PC-9 (cell line): ENCODE data around the gene TBCA.

ENCODE experiments used
- EZH2 ChIP-seq: fragments of 200-600 bp; sonication (generic); IDR thresholded peaks from 2 replicates; pipeline ENCODE4 v1.8.0; 2017; ENCODE audit warnings: antibody characterized with exemption, low read depth
- TF ChIP-seq, protein P1 (sequence below): fragments of 200-600 bp; sonication (generic); conservative IDR thresholded peaks from 2 replicates; pipeline ENCODE4 v1.6.1; 2017; ENCODE audit warnings: mixed run types, antibody characterized with exemption, mild to moderate bottlenecking, moderate library complexity

DNA sequence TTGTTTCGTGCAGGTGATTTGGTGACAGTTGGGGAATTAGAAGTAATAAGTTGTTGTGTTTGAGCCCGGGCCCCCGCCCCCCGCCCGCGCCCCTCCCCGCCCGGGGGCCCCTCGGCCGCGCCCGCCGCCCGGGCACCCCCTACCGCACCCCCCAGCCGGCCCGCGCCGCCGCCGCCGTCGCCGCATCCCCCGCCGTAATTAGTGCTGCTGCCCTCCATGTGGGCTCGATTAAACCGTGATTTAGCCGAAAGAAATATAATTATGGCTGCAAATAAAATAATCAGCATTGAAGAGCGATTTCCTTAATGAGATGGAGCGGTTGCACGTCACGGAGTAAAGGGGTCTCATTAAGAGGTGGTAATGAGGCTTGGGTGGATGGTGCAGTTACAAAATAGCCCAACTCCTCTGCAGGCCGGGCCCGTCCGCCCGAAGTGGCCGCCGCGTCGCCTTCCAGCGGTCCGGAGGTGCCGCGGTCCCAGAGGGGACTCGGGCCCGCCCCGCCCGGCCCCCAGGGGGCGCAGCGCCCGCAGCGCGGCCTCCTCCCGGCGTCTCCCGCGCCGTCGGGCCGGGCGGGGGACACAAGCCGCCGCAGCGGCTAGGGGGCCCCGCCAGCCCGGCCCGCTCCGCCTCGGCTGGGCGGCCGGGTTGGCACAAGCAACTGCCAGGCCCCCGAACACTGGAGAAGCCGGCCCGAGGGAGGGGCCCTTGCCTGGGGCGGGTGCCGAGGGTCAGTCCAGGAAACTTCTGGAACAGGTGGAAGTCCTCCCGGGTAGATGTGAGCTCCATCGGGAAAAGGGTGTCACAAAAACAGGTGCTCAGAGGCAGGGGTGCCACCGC lies 130.8 kb downstream of the TBCA start:
- TF ChIP-seq, protein P1, sequence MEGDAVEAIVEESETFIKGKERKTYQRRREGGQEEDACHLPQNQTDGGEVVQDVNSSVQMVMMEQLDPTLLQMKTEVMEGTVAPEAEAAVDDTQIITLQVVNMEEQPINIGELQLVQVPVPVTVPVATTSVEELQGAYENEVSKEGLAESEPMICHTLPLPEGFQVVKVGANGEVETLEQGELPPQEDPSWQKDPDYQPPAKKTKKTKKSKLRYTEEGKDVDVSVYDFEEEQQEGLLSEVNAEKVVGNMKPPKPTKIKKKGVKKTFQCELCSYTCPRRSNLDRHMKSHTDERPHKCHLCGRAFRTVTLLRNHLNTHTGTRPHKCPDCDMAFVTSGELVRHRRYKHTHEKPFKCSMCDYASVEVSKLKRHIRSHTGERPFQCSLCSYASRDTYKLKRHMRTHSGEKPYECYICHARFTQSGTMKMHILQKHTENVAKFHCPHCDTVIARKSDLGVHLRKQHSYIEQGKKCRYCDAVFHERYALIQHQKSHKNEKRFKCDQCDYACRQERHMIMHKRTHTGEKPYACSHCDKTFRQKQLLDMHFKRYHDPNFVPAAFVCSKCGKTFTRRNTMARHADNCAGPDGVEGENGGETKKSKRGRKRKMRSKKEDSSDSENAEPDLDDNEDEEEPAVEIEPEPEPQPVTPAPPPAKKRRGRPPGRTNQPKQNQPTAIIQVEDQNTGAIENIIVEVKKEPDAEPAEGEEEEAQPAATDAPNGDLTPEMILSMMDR = no peak
- no peak for TF ChIP-seq EZH2
